Vagina (tissue), 2 donors: Measurements from ENCODE around the gene RNPEP. TPM values are rescaled to one million over a fixed set of nuclear protein-coding genes. Genes with fewer than 3 reads are reported as not detected.
"Not testable (repeated sequence)": the region's sequence is repeated elsewhere in the genome, so short reads cannot be mapped to it uniquely, and the experiment has no call there.

Experiments used
- DNase-seq, 2 donors: peaks; one replicate each; pipeline ENCODE4 v3.0.0-alpha.2; 2017; ENCODE audit errors: extremely low spot score in 2 of 2
- H3K27ac ChIP-seq: fragments of 200-600 bp; sonication (generic); one replicate; pipeline ENCODE4 v1.5.1; 2019
- H3K27me3 ChIP-seq: fragments of 200-600 bp; sonication (generic); one replicate; pipeline ENCODE4 v1.5.1; 2019
- H3K36me3 ChIP-seq, 2 donors: fragments of 200-600 bp; sonication (generic); one replicate each; pipeline ENCODE4 v1.5.1; 2017 to 2019
- H3K4me1 ChIP-seq: fragments of 200-600 bp; sonication (generic); one replicate; pipeline ENCODE4 v1.5.1; 2019
- H3K4me3 ChIP-seq, 2 donors: fragments of 200-600 bp; sonication (generic); 1 replicate in 1 of 2; 2 replicates in 1 of 2; pipeline ENCODE4 v1.5.1; 2016 to 2019
- H3K9me3 ChIP-seq: fragments of 200-600 bp; sonication (generic); one replicate; pipeline ENCODE4 v1.5.1; 2019
- POLR2A ChIP-seq, 2 donors: fragments of 450-650 bp; IDR thresholded peaks; one replicate each; pipeline ENCODE4 v1.6.1; 2017; ENCODE audit warnings: antibody characterized with exemption in 2 of 2, mild to moderate bottlenecking in 2 of 2, moderate library complexity in 2 of 2
- POLR2AphosphoS5 ChIP-seq, 2 donors: sonication (generic); formaldehyde crosslinking; IDR thresholded peaks; one replicate each; pipeline ENCODE4 v1.9.0; 2017; ENCODE audit warnings: antibody characterized with exemption in 2 of 2, mild to moderate bottlenecking in 2 of 2, low read depth in 1 of 2; ENCODE audit not compliant: insufficient read depth in 1 of 2
- intact Hi-C: fragments of 100-400 bp; cut with DNase I; formaldehyde crosslinking; loops from one replicate; pipeline ENCODE4 v1.15.1; 2023
- total RNA-seq: library from RNA; depleted of rRNA; stranded (reverse); fragments of >200 nt; gene quantifications from one replicate; pipeline ENCODE4 v1.2.3, GENCODE V29; 2016
- TF ChIP-seq, protein P1 (sequence below), 3 experiments: fragments of 450-650 bp in 2 of 3; fragments of 200-600 bp in 1 of 3; sonication (generic) in 1 of 3; IDR thresholded peaks; one replicate each; pipeline ENCODE4 v1.5.1; 2017 to 2019; ENCODE audit warnings: antibody characterized with exemption in 3 of 3, mild to moderate bottlenecking in 2 of 3, moderate library complexity in 2 of 3

The RNPEP gene
- total RNA-seq, 1 donor from 2014 or later = 97.7 TPM

DNA sequence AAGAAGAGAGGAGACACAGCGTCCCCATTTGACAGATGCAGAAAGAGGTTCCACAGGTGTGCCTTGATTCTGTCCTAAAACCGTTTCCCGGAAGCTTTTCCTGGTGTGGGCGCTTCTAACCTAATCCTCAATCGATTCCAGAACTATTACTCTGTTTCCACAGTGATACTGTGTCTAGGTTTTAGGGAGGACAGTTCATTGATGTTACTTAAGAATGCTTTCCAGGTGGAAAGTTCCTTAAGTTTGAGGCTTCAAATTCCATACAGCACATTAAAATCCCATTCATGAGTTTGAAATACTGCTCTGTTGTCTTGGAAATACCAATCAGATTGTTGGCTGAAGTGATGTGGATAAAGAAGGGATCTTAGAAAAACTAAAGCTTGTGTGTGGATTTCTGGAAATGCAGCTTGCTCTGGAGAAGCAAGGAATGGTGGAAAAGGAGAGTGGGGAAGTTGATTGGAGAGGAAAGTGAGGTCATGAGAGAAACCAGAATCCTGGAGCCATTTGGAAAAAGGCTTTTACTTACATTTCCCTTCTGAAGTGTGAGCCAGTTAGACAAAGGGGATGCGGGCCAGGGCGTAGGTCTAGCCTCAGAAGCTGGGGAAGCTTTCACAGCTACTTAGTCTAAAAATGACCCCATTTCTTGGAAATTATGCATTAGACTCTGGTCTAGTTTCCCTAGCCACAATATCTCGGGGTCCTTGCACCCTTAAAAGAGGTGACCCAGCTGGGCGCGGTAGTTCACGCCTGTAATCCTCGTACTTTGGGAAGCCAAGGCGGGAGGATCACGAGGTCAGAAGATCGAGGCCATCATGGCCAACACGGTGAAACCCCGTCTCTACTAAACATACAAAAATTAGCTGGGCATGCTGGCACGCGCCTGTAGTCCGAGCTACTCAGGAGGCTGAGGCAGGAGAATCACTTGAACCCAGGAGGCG, 34.6 kb downstream of the RNPEP start:
- H3K9me3 ChIP-seq = no peaks in the 10 kb centered on the region
- TF ChIP-seq POLR2AphosphoS5 (IDR thresholded peaks at IDR 0.05; ENCODE audit: insufficient read depth in 1 of 2, low read depth in 1 of 2) (no peak), POLR2A (IDR thresholded peaks at IDR 0.05) (no peak)
- TF ChIP-seq, protein P1, sequence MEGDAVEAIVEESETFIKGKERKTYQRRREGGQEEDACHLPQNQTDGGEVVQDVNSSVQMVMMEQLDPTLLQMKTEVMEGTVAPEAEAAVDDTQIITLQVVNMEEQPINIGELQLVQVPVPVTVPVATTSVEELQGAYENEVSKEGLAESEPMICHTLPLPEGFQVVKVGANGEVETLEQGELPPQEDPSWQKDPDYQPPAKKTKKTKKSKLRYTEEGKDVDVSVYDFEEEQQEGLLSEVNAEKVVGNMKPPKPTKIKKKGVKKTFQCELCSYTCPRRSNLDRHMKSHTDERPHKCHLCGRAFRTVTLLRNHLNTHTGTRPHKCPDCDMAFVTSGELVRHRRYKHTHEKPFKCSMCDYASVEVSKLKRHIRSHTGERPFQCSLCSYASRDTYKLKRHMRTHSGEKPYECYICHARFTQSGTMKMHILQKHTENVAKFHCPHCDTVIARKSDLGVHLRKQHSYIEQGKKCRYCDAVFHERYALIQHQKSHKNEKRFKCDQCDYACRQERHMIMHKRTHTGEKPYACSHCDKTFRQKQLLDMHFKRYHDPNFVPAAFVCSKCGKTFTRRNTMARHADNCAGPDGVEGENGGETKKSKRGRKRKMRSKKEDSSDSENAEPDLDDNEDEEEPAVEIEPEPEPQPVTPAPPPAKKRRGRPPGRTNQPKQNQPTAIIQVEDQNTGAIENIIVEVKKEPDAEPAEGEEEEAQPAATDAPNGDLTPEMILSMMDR (IDR thresholded peaks at IDR 0.05) = no peak
- no peak overlapping the region for H3K4me3 ChIP-seq
- no peak for DNase-seq
- peaks cover 11% of the 10 kb centered on the region for H3K4me1 ChIP-seq
- no peaks in the 10 kb centered on the region for H3K27me3 ChIP-seq
- intact Hi-C loops = no loop called here
- no peaks in the 10 kb centered on the region for H3K36me3 ChIP-seq
- H3K27ac ChIP-seq = no peak overlapping the region

DNA sequence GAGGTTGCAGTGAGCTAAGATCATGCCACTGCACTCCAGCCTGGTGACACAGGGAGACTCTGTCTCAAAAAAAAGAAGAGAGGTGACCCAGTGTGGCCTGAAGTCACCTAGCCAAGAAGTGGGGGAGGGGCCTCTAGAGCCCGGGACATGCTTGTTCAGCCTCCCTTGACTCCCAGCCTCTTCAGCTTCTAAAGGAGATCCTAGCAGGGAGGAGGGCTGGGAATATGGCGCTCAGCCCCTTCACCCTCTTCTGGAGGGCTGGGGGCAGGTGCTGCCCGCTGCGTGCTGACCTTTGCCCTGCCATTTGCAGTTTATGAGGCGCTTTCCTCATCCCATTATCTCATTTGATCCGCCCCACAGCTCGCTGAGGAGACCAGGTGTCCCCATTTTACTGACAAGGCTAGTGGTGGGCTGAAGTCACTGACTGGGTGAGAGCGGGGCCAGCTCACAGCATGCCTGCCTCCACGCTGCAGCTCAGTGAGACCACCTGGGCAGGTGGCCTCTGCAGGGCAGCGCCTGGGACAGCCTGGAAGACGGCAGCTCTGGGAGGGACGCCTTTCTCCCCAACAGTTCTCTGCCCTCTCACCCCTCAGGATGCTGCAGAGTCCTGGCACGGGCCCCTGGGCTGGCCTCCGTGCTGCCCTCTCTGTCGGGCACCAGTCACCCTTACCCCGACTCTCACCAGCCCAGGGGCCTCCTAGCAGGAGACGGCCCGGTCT, 35.5 kb downstream of the RNPEP start:
- peak overlapping the region; percentile 26 for H3K27ac ChIP-seq
- no peak for DNase-seq
- H3K4me1 ChIP-seq = peaks cover 16% of the 10 kb centered on the region
- intact Hi-C loops = no loop called here
- no peaks in the 10 kb centered on the region for H3K36me3 ChIP-seq
- H3K9me3 ChIP-seq = no peaks in the 10 kb centered on the region
- TF ChIP-seq, protein P1 (IDR thresholded peaks at IDR 0.05) = no peak
- TF ChIP-seq POLR2AphosphoS5 (IDR thresholded peaks at IDR 0.05; ENCODE audit: insufficient read depth in 1 of 2, low read depth in 1 of 2) = no peak
- no peak for TF ChIP-seq POLR2A (IDR thresholded peaks at IDR 0.05)
- H3K4me3 ChIP-seq = no peak overlapping the region
- H3K27me3 ChIP-seq = no peaks in the 10 kb centered on the region

DNA sequence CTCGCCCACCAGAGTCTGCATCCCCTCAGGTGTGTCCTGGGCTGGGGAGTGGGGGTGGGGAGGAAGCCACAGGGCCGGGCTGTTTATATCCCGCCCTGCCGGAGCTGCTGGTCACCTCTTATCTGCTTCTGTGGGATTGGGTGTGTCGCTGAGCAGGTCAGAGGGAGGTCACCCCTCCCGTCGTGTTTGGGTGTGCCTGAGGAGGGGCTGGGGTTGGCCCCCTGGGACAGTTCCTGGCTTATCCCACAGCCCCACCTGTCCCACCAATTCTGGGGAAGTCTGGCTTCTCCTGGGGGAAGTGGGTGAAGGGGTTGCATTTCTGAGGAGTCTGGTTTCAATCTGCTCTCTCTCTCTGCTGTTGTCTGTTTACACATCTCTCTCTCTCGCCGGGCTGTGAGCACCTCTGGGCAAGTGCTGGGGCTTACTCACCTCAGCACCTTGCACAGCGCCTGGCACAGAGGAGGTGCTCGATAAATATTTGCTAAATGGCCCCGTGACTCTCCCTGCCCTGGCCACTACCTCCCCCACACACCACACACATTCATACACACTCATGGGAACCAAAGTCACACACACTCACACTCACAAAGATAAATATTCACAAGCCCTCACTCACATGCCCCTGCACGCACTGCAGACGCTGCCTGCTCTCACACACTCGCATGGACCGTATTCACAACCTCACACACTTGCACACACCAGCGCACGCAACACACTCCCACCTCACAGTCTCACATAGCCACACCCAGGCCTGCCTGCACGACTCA, 36.2 kb downstream of the RNPEP start:
- Histone ChIP-seq H3K36me3 (no peaks in the 10 kb centered on the region), H3K4me1 (peaks cover 20% of the 10 kb centered on the region), H3K27me3 (no peaks in the 10 kb centered on the region), H3K27ac (peak overlapping the region; percentile 26), H3K4me3 (no peak overlapping the region), H3K9me3 (no peaks in the 10 kb centered on the region)
- intact Hi-C loops = no loop called here
- DNase-seq = no peak
- TF ChIP-seq, protein P1 (IDR thresholded peaks at IDR 0.05) = no peak
- TF ChIP-seq POLR2A (IDR thresholded peaks at IDR 0.05) = no peak

DNA sequence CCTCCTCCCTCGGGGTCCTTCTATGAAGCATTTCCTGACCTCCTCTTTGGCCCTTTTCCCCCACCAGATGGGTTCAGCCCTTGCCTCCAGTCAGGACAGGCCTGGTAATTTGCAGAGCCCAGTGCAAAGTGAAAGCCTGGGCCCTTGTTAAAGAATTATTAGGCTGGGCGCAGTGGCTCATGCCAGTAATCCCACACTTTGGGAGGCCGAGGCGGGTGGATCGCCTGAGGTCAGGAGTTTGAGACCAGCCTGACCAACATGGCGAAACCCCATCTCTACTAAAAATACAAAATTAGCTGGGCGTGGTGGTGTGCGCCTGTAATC, 36.7 kb downstream of the RNPEP start:
- H3K4me1 ChIP-seq = peaks cover 20% of the 10 kb centered on the region
- H3K36me3 ChIP-seq, H3K9me3 ChIP-seq, H3K4me3 ChIP-seq, intact Hi-C loops, DNase-seq, H3K27ac ChIP-seq, H3K27me3 ChIP-seq: not testable (repeated sequence)

DNA sequence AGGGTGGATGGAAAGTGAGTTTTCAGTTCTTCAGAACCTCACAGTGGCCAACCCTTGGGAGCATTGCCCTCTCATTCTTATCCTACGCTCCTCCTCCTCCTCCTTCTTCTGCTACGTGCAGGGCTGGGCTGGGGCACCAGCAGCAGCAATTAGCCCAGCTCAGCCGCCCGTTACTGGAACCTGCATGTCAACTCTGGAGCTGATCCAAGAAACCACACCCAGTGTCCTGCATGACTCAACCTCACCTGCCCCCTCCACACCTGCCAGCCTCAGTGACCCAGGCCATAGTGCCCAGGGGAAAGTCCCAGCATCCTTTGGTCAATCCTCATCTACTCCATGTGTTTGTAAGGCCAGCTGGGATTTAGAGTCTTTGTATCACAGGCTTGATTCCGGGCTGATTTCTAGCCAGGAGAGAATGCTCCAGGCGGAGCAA, 40.6 kb downstream of the RNPEP start:
- H3K36me3 ChIP-seq = no peaks in the 10 kb centered on the region
- H3K4me1 ChIP-seq = peaks cover 14% of the 10 kb centered on the region
- intact Hi-C loops = no loop called here
- no peak overlapping the region for H3K4me3 ChIP-seq
- H3K9me3 ChIP-seq = no peaks in the 10 kb centered on the region
- no peaks in the 10 kb centered on the region for H3K27me3 ChIP-seq
- no peak for DNase-seq
- H3K27ac ChIP-seq = no peak overlapping the region
- TF ChIP-seq POLR2AphosphoS5 (IDR thresholded peaks at IDR 0.05; ENCODE audit: insufficient read depth in 1 of 2, low read depth in 1 of 2) = peak; percentile 20 to 24
- TF ChIP-seq, protein P1 (IDR thresholded peaks at IDR 0.05) = no peak
